HEK293 (cell line): ENCODE measurements around the gene ZNF845.
A peak's percentile ranks its signal among the peaks of the same experiment; 100 is the strongest.

Experiments
- CTCF ChIA-PET: fragments of 350-600 bp; formaldehyde crosslinking; extraction: SDS; loops from one replicate; lab custom pipeline; 2021; ENCODE audit warnings: antibody characterized with exemption; lab: Yijun Ruan, JAX
- POLR2A ChIA-PET: fragments of 300-600 bp; formaldehyde crosslinking; extraction: SDS; loops from one replicate; lab custom pipeline; 2020; ENCODE audit warnings: antibody characterized with exemption, inconsistent platforms; lab: Yijun Ruan, JAX
- H3K27ac ChIP-seq: fragments of 200-500 bp; sonication (Bioruptor generic); 2 replicates; pipeline ENCODE4 v1.5.1; 2014; ENCODE audit warnings: low read depth, low read length, control low read depth, inconsistent platforms; ENCODE audit errors: extremely low read depth
- H3K36me3 ChIP-seq, 2 experiments: fragments of 200-500 bp in 1 of 2; sonication (Bioruptor generic) in 1 of 2; 1 replicate in 1 of 2; 2 replicates in 1 of 2; pipeline ENCODE4 v1.5.1; 2014 to 2017; ENCODE audit warnings: inconsistent platforms in 2 of 2, low read length in 2 of 2; ENCODE audit not compliant: control insufficient read depth in 2 of 2, insufficient read depth in 1 of 2
- H3K4me1 ChIP-seq: fragments of 200-500 bp; sonication (Bioruptor generic); 2 replicates; pipeline ENCODE4 v1.5.1; 2014; ENCODE audit warnings: mild to moderate bottlenecking, low read length, inconsistent platforms; ENCODE audit not compliant: control insufficient read depth, insufficient read depth
- H3K4me3 ChIP-seq: 2 replicates; pipeline ENCODE4 v1.5.1; 2011; ENCODE audit warnings: low read depth, mild to moderate bottlenecking, control low read depth, low read length, moderate library complexity
- H3K9me3 ChIP-seq: fragments of 200-500 bp; sonication (Bioruptor generic); 2 replicates; pipeline ENCODE4 v1.5.1; 2014; ENCODE audit warnings: low read depth, low read length, inconsistent platforms; ENCODE audit not compliant: control insufficient read depth, insufficient read depth
- ATF2 ChIP-seq: fragments of 450-650 bp; formaldehyde crosslinking; IDR thresholded peaks from 2 replicates; pipeline ENCODE4 v1.5.1; 2016; ENCODE audit warnings: missing biosample characterization, missing genetic modification characterization, low read depth
- BCL6B ChIP-seq: fragments of 450-650 bp; formaldehyde crosslinking; IDR thresholded peaks from 2 replicates; pipeline ENCODE4 v1.5.1; 2017; ENCODE audit warnings: missing biosample characterization, missing genetic modification characterization
- GLI2 ChIP-seq: fragments of 450-650 bp; formaldehyde crosslinking; IDR thresholded peaks from 2 replicates; pipeline ENCODE4; 2017; ENCODE audit warnings: missing biosample characterization, missing genetic modification characterization, low read depth, borderline replicate concordance
- KLF7 ChIP-seq: fragments of 450-650 bp; formaldehyde crosslinking; IDR thresholded peaks from 2 replicates; pipeline ENCODE4 v1.5.1; 2016; ENCODE audit warnings: missing biosample characterization, missing genetic modification characterization, borderline replicate concordance
- KLF9 ChIP-seq: fragments of 450-650 bp; formaldehyde crosslinking; IDR thresholded peaks from 2 replicates; pipeline ENCODE4 v1.5.1; 2016; ENCODE audit warnings: missing biosample characterization, missing genetic modification characterization, low read depth
- RBAK ChIP-seq: fragments of 450-650 bp; formaldehyde crosslinking; IDR thresholded peaks from 2 replicates; pipeline ENCODE4 v1.5.1; 2016; ENCODE audit warnings: missing biosample characterization, missing genetic modification characterization
- YY1 ChIP-seq: fragments of 450-650 bp; formaldehyde crosslinking; IDR thresholded peaks from 2 replicates; pipeline ENCODE4 v1.5.1; 2018; ENCODE audit warnings: missing biosample characterization, missing genetic modification characterization
- ZEB2 ChIP-seq: fragments of 450-650 bp; formaldehyde crosslinking; IDR thresholded peaks from 2 replicates; pipeline ENCODE4 v1.5.1; 2016; ENCODE audit warnings: missing biosample characterization, missing genetic modification characterization
- ZFHX2 ChIP-seq: fragments of 450-650 bp; formaldehyde crosslinking; conservative IDR thresholded peaks from 2 replicates; pipeline ENCODE4 v1.5.1; 2016; ENCODE audit warnings: missing biosample characterization, missing genetic modification characterization
- ZNF366 ChIP-seq: fragments of 450-650 bp; formaldehyde crosslinking; conservative IDR thresholded peaks from 2 replicates; pipeline ENCODE4 v1.5.1; 2016; ENCODE audit warnings: missing biosample characterization, missing genetic modification characterization
- ZNF654 ChIP-seq: fragments of 450-650 bp; formaldehyde crosslinking; IDR thresholded peaks from 2 replicates; pipeline ENCODE4 v1.5.1; 2016; ENCODE audit warnings: low read depth, missing biosample characterization, missing genetic modification characterization
- ZNF664 ChIP-seq: fragments of 450-650 bp; formaldehyde crosslinking; IDR thresholded peaks from 2 replicates; pipeline ENCODE4 v1.5.1; 2016; ENCODE audit warnings: missing biosample characterization, missing genetic modification characterization
- ZNF670 ChIP-seq: fragments of 450-650 bp; formaldehyde crosslinking; IDR thresholded peaks from 2 replicates; pipeline ENCODE4 v1.5.1; 2016; ENCODE audit warnings: missing biosample characterization, missing genetic modification characterization, low read depth
- ZSCAN5A ChIP-seq: fragments of 450-650 bp; formaldehyde crosslinking; IDR thresholded peaks from 2 replicates; pipeline ENCODE4 v1.5.1; 2016; ENCODE audit warnings: missing biosample characterization, missing genetic modification characterization

Gene ZNF845

GRCh38 chr19:53308339-53308811, 25.2 kb upstream of the ZNF845 start:
- POLR2A ChIA-PET = no interaction called here
- no peaks in the 10 kb centered on the region for H3K36me3 ChIP-seq
- H3K4me1 ChIP-seq = no peaks in the 10 kb centered on the region
- CTCF ChIA-PET = interaction anchor here (0.6 to 0.7 kb wide), 4 partner anchors 15 to 1040 kb away, joined by 3 read pairs; no protein-coding TSS in a partner anchor
- H3K4me3 ChIP-seq = no peak overlapping the region
- H3K9me3 ChIP-seq = peaks cover 3% of the 10 kb centered on the region
- TF ChIP-seq KLF7 (no peak), RBAK (tag by site-specific recombination) (no peak), KLF9 (tag by site-specific recombination) (no peak), ZNF654 (tag by site-specific recombination) (peak; percentile 43)
- H3K27ac ChIP-seq = no peak overlapping the region

- Histone ChIP-seq H3K27ac (no peak overlapping the region), H3K4me1 (no peaks in the 10 kb centered on the region), H3K36me3 (no peaks in the 10 kb centered on the region), H3K9me3 (peaks cover 3% of the 10 kb centered on the region), H3K4me3 (no peak overlapping the region)
- no peak for TF ChIP-seq GLI2 (tag by site-specific recombination)
- TF ChIP-seq ZNF664 (tag by site-specific recombination) = no peak
- TF ChIP-seq ZNF366 (tag by site-specific recombination) = no peak
- TF ChIP-seq YY1 (tag by site-specific recombination) = no peak
- no peak for TF ChIP-seq ZFHX2 (tag by site-specific recombination)
- no peak for TF ChIP-seq ZNF670 (tag by site-specific recombination)
- CTCF ChIA-PET = interaction anchor here (0.7 kb wide), 1 partner anchor 225 kb away, joined by 3 read pairs; no protein-coding TSS in a partner anchor
- POLR2A ChIA-PET = no interaction called here
Observed at GRCh38 chr19:53311044-53311443, 22.5 kb upstream of the ZNF845 start.

GRCh38 chr19:53311897-53312296, 21.7 kb upstream of the ZNF845 start:
- Histone ChIP-seq H3K27ac (no peak overlapping the region), H3K36me3 (no peaks in the 10 kb centered on the region), H3K9me3 (peaks cover 3% of the 10 kb centered on the region), H3K4me1 (no peaks in the 10 kb centered on the region), H3K4me3 (no peak overlapping the region)
- POLR2A ChIA-PET = no interaction called here
- CTCF ChIA-PET = interaction anchor here (0.6 kb wide), 1 partner anchor 805 kb away, joined by 3 read pairs; no protein-coding TSS in a partner anchor
- no peak for TF ChIP-seq ZSCAN5A (tag by site-specific recombination)
- peak; percentile 77 for TF ChIP-seq ATF2
- TF ChIP-seq BCL6B (tag by site-specific recombination) = no peak
- TF ChIP-seq, all 188 proteins: peak for 1

- POLR2A ChIA-PET = no interaction called here
- no peak for TF ChIP-seq ZEB2
Observed at GRCh38 chr19:53328967-53329366, 4.6 kb upstream of the ZNF845 start.

More at GRCh38 chr19:53328967-53329366, 4.6 kb upstream of the ZNF845 start:
- Histone ChIP-seq H3K27ac (no peak overlapping the region), H3K4me1 (no peaks in the 10 kb centered on the region), H3K36me3 (no peaks in the 10 kb centered on the region), H3K4me3 (no peak overlapping the region), H3K9me3 (no peaks in the 10 kb centered on the region; the same call in 1 of the 2 replicates)
- CTCF ChIA-PET = interaction anchor here (0.8 kb wide), 1 partner anchor 36 kb away, joined by 3 read pairs; the partner anchor contains the start of gene ZNF525
